Upper lobe of left lung (tissue), 4 donors: Measurements from ENCODE around the gene SEMA5A.

Source experiments
- POLR2AphosphoS5 ChIP-seq, 2 donors: sonication (generic); formaldehyde crosslinking; IDR thresholded peaks; one replicate each; pipeline ENCODE4 v1.5.1; 2017; ENCODE audit warnings: antibody characterized with exemption in 2 of 2
- TF ChIP-seq, protein P1 (sequence below), 6 experiments: fragments of 450-650 bp in 4 of 6; fragments of 200-600 bp in 2 of 6; sonication (generic) in 2 of 6; IDR thresholded peaks; one replicate each; pipeline ENCODE4 v1.5.1; 2016 to 2019; ENCODE audit warnings: antibody characterized with exemption in 6 of 6

DNA sequence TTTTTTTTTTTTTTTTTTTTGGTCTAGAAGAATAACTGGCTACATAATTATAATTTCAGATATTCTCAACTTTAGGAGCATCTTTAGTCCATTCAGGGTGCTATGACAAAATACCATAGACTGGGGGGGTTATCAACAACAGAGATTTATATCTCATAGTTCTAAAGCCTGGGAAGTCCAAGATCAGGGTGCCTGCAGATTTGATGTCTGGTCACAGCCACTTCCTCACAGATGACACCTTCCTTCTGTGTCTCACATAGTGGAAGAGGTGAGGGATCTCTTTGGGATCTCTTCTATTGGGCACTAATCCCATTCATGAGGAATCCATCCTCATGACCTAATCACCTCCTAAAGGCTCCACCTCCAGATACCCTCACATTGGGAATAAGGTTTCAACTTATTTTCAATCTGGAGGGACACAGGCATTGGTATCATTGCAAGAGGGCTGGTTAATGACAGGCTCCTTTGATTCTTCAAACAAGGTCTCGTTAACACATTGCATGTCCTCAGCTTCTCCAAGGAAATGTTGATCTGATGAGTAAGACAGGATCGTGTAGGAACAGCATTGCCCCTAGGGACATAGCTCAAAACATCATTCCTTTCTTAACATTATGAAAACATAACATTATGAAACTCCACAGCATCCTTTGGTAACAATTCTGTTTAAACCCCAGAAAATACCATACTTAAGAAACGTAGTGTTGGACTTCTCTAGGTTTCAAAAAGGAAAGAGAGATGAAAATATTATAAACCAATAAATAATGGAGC lies 372.4 kb downstream of the SEMA5A start:
- TF ChIP-seq, protein P1, sequence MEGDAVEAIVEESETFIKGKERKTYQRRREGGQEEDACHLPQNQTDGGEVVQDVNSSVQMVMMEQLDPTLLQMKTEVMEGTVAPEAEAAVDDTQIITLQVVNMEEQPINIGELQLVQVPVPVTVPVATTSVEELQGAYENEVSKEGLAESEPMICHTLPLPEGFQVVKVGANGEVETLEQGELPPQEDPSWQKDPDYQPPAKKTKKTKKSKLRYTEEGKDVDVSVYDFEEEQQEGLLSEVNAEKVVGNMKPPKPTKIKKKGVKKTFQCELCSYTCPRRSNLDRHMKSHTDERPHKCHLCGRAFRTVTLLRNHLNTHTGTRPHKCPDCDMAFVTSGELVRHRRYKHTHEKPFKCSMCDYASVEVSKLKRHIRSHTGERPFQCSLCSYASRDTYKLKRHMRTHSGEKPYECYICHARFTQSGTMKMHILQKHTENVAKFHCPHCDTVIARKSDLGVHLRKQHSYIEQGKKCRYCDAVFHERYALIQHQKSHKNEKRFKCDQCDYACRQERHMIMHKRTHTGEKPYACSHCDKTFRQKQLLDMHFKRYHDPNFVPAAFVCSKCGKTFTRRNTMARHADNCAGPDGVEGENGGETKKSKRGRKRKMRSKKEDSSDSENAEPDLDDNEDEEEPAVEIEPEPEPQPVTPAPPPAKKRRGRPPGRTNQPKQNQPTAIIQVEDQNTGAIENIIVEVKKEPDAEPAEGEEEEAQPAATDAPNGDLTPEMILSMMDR (IDR thresholded peaks at IDR 0.05), result no peak
- no peak for TF ChIP-seq POLR2AphosphoS5 (IDR thresholded peaks at IDR 0.05)
